Measurements from ENCODE around the gene BCLAF1. TPM values are rescaled to one million over a fixed set of nuclear protein-coding genes. Genes with fewer than 3 reads are reported as not detected.

BCLAF1 gene
- total and polyA plus RNA-seq, 12 donors: 13.1 to 102 (median 92.2) TPM

DNA sequence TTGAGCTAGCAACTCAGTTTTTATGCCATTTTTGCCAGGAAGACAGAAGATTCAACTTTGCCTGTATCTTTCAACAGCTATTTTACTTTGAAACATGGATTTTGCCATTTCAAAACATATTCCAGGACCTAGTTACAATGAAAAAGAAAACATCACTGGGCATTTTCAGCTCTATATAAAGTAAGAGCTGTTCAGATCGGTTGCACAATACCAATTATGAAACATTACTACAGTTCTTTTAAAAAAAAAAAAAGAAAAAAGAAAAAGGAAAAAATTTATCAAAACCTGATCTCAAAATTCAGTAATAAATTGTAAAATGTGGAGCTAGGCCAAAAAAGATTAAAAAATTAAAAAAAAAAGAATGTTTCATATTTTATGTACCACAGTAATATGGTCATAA is 15.6 kb downstream of the BCLAF1 start:
- WGBS, 2 donors: 86 to 91% methylated on average over 1 of the region's 1 CpG
- H3K4me1 ChIP-seq: peaks cover 0 to 21% (median 8%) of the 10 kb centered on the region in 9 donors

DNA sequence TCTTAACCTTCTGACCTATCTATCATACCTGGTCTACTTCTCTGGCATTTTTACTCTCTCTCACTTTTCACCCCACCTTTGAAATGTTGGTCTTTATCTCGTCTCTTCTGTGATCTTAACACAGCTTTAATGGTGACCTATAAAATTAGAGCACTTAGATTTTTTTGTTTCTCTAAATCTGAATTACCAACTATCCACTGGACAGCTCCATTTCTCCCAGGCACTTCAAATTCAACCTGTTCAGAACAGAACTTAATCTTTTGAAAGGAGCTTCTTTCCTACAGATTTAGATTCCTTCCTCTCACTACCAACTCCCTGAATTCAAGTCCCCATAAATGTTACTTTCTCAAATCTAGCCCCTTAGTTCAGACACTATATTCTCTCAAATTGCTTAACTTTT is 24.5 kb downstream of the BCLAF1 start:
- peaks cover 0 to 17% (median 0%) of the 10 kb centered on the region in 9 donors for H3K4me1 ChIP-seq
- ATAC-seq (no peak), DNase-seq (no peak)
- no peak overlapping the region for H3K4me3 ChIP-seq
- H3K9me3 ChIP-seq: no peaks in the 10 kb centered on the region
- intact Hi-C loops (cut with DNase I): no loop called here
- TF ChIP-seq, protein P1, sequence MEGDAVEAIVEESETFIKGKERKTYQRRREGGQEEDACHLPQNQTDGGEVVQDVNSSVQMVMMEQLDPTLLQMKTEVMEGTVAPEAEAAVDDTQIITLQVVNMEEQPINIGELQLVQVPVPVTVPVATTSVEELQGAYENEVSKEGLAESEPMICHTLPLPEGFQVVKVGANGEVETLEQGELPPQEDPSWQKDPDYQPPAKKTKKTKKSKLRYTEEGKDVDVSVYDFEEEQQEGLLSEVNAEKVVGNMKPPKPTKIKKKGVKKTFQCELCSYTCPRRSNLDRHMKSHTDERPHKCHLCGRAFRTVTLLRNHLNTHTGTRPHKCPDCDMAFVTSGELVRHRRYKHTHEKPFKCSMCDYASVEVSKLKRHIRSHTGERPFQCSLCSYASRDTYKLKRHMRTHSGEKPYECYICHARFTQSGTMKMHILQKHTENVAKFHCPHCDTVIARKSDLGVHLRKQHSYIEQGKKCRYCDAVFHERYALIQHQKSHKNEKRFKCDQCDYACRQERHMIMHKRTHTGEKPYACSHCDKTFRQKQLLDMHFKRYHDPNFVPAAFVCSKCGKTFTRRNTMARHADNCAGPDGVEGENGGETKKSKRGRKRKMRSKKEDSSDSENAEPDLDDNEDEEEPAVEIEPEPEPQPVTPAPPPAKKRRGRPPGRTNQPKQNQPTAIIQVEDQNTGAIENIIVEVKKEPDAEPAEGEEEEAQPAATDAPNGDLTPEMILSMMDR (IDR thresholded peaks at IDR 0.05): no peak
- H3K36me3 ChIP-seq: peaks cover 0 to 100% (median 74%) of the 10 kb centered on the region in 9 donors
- H3K27me3 ChIP-seq: no peaks in the 10 kb centered on the region
- WGBS, 2 donors: 93 to 95% methylated on average over 1 of the region's 1 CpG
- H3K27ac ChIP-seq: no peak overlapping the region

More for the DNA sequence above, 15.6 kb downstream of the BCLAF1 start:
- no peak for ATAC-seq
- Histone ChIP-seq H3K9me3 (no peaks in the 10 kb centered on the region), H3K27me3 (no peaks in the 10 kb centered on the region), H3K4me3 (no peak overlapping the region), H3K36me3 (peaks cover 0 to 97% (median 68%) of the 10 kb centered on the region in 9 donors), H3K27ac (no peak overlapping the region)
- TF ChIP-seq, protein P1 (IDR thresholded peaks at IDR 0.05): no peak
- intact Hi-C loops (cut with DNase I): no loop called here
- DNase-seq: no peak

DNA sequence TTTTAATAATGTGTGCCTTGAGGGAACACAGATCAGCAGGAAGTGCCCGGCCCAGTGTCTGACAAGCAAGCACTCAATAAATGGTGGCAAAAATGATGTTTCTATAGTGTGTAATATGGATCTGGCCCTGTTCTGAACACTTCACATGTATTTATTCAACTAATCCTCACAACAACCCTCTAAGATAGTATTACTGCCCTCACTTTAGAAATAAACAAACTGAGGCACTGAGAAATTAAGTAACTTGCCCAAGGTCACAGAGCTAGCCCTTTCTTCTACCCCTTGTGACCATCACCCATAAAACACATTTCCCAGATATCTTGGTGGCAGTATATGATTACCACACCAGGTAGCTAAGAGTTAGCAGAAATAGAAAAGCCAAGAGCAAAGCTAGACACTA is 26.7 kb downstream of the BCLAF1 start:
- Histone ChIP-seq H3K9me3 (no peaks in the 10 kb centered on the region), H3K27me3 (no peaks in the 10 kb centered on the region), H3K4me3 (no peak overlapping the region), H3K27ac (no peak overlapping the region), H3K4me1 (peaks cover 0 to 17% (median 0%) of the 10 kb centered on the region in 9 donors), H3K36me3 (peaks cover 0 to 100% (median 64%) of the 10 kb centered on the region in 9 donors)
- TF ChIP-seq, protein P1 (IDR thresholded peaks at IDR 0.05): no peak
- no peak for DNase-seq
- intact Hi-C loops (cut with DNase I): no loop called here
- 43 to 53% methylated on average over 1 of the region's 1 CpG for WGBS, 2 donors
- ATAC-seq: no peak

DNA sequence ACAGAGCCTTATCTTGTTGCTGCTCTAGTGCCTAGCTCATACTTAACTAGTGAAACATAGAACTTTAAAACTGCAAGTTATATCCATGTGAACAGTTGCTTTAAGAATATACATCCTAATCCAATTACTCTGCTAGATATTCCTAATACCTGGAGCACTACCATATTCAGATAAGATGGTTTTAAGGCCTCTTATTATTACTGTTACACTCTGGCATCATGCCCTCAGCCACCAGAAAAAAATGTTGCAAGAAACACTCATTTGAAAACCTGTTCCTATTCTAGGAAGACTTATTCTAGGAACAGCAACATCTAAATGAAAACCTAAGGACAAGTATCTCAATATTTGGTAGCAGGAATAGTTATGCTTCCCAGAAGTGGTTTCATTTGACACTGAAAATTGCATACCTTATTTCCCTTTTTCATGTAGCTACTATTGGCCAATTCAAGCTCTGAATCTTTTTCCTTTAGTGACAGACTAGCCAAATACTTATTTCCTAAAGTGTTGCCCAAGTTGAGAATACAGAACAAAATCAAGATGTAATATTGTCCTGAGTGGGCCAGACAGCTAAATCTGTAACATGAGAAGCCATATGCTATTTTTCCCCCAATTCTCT is 34.7 kb downstream of the BCLAF1 start:
- H3K27me3 ChIP-seq: no peaks in the 10 kb centered on the region
- DNase-seq (no peak), ATAC-seq (no peak)
- no peaks in the 10 kb centered on the region for H3K9me3 ChIP-seq
- intact Hi-C loops (cut with DNase I): loop anchor here in 2 of 10 donors (5.0 kb wide), 1 partner anchor 32 kb away; the partner anchor contains the start of gene BCLAF1 (in 2 of the 2)
- peaks cover 0 to 55% (median 22%) of the 10 kb centered on the region in 9 donors for H3K36me3 ChIP-seq
- TF ChIP-seq, protein P1 (IDR thresholded peaks at IDR 0.05): no peak
- H3K4me3 ChIP-seq: no peak overlapping the region
- peaks cover 0 to 24% (median 10%) of the 10 kb centered on the region in 9 donors for H3K4me1 ChIP-seq
- no peak overlapping the region for H3K27ac ChIP-seq
